HCT116 (cell line): Measurements from ENCODE around the gene GMDS. TPM values are rescaled to one million over a fixed set of nuclear protein-coding genes. Genes with fewer than 3 reads are reported as not detected.

Experiments
- ATAC-seq: fragments of 200-7000 bp; cut with Tn5 transposase; 2 replicates; pipeline ENCODE4 v1.9.1; 2020; ENCODE audit warnings: mild to moderate bottlenecking, moderate library complexity
- BruUV-seq: library from RNA; stranded (reverse); fragments of 400-500 nt; replicated peaks from 2 replicates; lab custom pipeline; 2021; lab: Mats Ljungman, UMichigan
- CTCF ChIA-PET: fragments of 300-600 bp; sonication (Branson Sonifier 250); formaldehyde crosslinking; loops from one replicate; lab custom pipeline; 2021; ENCODE audit warnings: antibody characterized with exemption; lab: Charles Lee
- POLR2A ChIA-PET: fragments of 300-600, 350-600 bp; sonication (Branson Sonifier 250); formaldehyde crosslinking; loops from one replicate; lab custom pipeline; 2021; ENCODE audit warnings: antibody characterized with exemption; lab: Charles Lee
- RAD21 ChIA-PET, 2 experiments: fragments of 300-600 bp; sonication (Branson Sonifier 250); formaldehyde crosslinking; loops; one replicate each; lab custom pipeline; 2023; ENCODE audit warnings: low total read pairs in 2 of 2; ENCODE audit not compliant: uncharacterized antibody in 2 of 2, unreplicated experiment in 2 of 2, low non-redundant PET in 1 of 2; lab: Charles Lee
- DNase-seq: peaks from one replicate; pipeline ENCODE4 v3.0.0-alpha.2; 2010; ENCODE audit warnings: low read depth, low spot score
- H2AFZ ChIP-seq: fragments of 200-600 bp; shearing (Covaris generic), sonication (generic); 2 replicates; pipeline ENCODE4 v1.6.1; 2017; ENCODE audit warnings: low read depth, mixed run types, mixed read lengths, antibody characterized with exemption, low read length; ENCODE audit not compliant: poor library complexity, severe bottlenecking
- H3K27ac ChIP-seq: 2 replicates; pipeline ENCODE4 v1.5.1; 2012; ENCODE audit warnings: low read depth, low read length
- H3K27me3 ChIP-seq: fragments of 200-600 bp; sonication (generic); 2 replicates; pipeline ENCODE4 v1.6.1; 2016; ENCODE audit warnings: mixed run types, low read length, mixed read lengths; ENCODE audit not compliant: insufficient read depth
- H3K36me3 ChIP-seq, 2 experiments: fragments of 200-500 bp in 1 of 2; fragments of 200-600 bp in 1 of 2; sonication (Bioruptor generic) in 1 of 2; sonication (generic) in 1 of 2; 2 replicates each; pipeline versions ENCODE4 v1.5.1 to v1.6.1; 2014 to 2016; ENCODE audit warnings: low read length in 2 of 2, inconsistent platforms in 1 of 2, mixed read lengths in 1 of 2, mixed run types in 1 of 2; ENCODE audit not compliant: insufficient read depth in 2 of 2, control insufficient read depth in 1 of 2
- H3K4me1 ChIP-seq, 2 experiments: fragments of 200-600 bp in 1 of 2; sonication (generic) in 1 of 2; 2 replicates each; pipeline versions ENCODE4 v1.5.1 to v1.6.1; 2012 to 2017; ENCODE audit warnings: low read length in 2 of 2, inconsistent platforms in 1 of 2, mild to moderate bottlenecking in 1 of 2, mixed read lengths in 1 of 2, mixed run types in 1 of 2, moderate library complexity in 1 of 2; ENCODE audit not compliant: insufficient read depth in 2 of 2, control insufficient read depth in 1 of 2
- H3K4me2 ChIP-seq: fragments of 200-600 bp; sonication (generic); 2 replicates; pipeline ENCODE4 v1.6.1; 2017; ENCODE audit warnings: mixed run types, low read length, mixed read lengths
- H3K4me3 ChIP-seq, 2 experiments: fragments of 200-600 bp in 1 of 2; sonication (generic) in 1 of 2; replicated peaks in 1 of 2; 2 replicates each; pipeline ENCODE4 v1.5.1; 2011 to 2016; ENCODE audit warnings: low read length in 2 of 2, control low read depth in 1 of 2, low read depth in 1 of 2, mild to moderate bottlenecking in 1 of 2, mixed read lengths in 1 of 2, mixed run types in 1 of 2
- H3K79me2 ChIP-seq: fragments of 200-600 bp; sonication (generic); 2 replicates; pipeline ENCODE4 v1.6.1; 2017; ENCODE audit warnings: mild to moderate bottlenecking, mixed run types, low read length, moderate library complexity, mixed read lengths; ENCODE audit not compliant: insufficient read depth
- H3K9ac ChIP-seq: fragments of 200-600 bp; sonication (generic); 2 replicates; pipeline ENCODE4 v1.6.1; 2016; ENCODE audit warnings: low read length, mixed read lengths
- H3K9me2 ChIP-seq: fragments of 200-600 bp; sonication (generic), shearing (Covaris generic); 2 replicates; pipeline ENCODE4 v1.6.1; 2017; ENCODE audit warnings: mixed run types, mild to moderate bottlenecking, moderate library complexity; ENCODE audit not compliant: insufficient read depth
- H3K9me3 ChIP-seq, 2 experiments: fragments of 200-500 bp in 1 of 2; fragments of 200-600 bp in 1 of 2; sonication (Bioruptor generic) in 1 of 2; sonication (generic) in 1 of 2; 2 replicates each; pipeline ENCODE4 v1.6.1; 2014 to 2017; ENCODE audit warnings: low read length in 2 of 2, mixed read lengths in 2 of 2, inconsistent platforms in 1 of 2, low read depth in 1 of 2, mild to moderate bottlenecking in 1 of 2, mixed run types in 1 of 2, moderate library complexity in 1 of 2; ENCODE audit not compliant: control insufficient read depth in 1 of 2, insufficient read depth in 1 of 2
- H4K20me1 ChIP-seq: fragments of 200-600 bp; sonication (generic), shearing (Covaris generic); 2 replicates; pipeline ENCODE4 v1.6.1; 2017; ENCODE audit warnings: mixed run types, mild to moderate bottlenecking, moderate library complexity; ENCODE audit not compliant: insufficient read depth
- ATF3 ChIP-seq: IDR thresholded peaks from 2 replicates; pipeline ENCODE4 v1.6.1; 2012
- CEBPB ChIP-seq: IDR thresholded peaks from 2 replicates; pipeline ENCODE4 v1.6.1; 2012; ENCODE audit warnings: low read depth
- EGR1 ChIP-seq: IDR thresholded peaks from 2 replicates; pipeline ENCODE4 v1.6.1; 2012; ENCODE audit warnings: low read depth
- ELF1 ChIP-seq: IDR thresholded peaks from 2 replicates; pipeline ENCODE4 v1.6.1; 2012; ENCODE audit warnings: low read depth, borderline replicate concordance
- EZH2 ChIP-seq: fragments of 200-600 bp; sonication (generic); IDR thresholded peaks from 2 replicates; pipeline ENCODE4 v1.6.1; 2017; ENCODE audit warnings: antibody characterized with exemption, mixed run types
- EZH2phosphoT487 ChIP-seq: fragments of 200-600 bp; IDR thresholded peaks from 2 replicates; pipeline ENCODE4 v1.6.1; 2018; ENCODE audit warnings: antibody characterized with exemption, borderline replicate concordance
- FOSL1 ChIP-seq: IDR thresholded peaks from 2 replicates; pipeline ENCODE4 v1.6.1; 2012; ENCODE audit warnings: low read depth
- JUND ChIP-seq: IDR thresholded peaks from 2 replicates; pipeline ENCODE4 v1.6.1; 2012
- MAX ChIP-seq: IDR thresholded peaks from 2 replicates; pipeline ENCODE4 v1.6.1; 2012
- POLR2A ChIP-seq: IDR thresholded peaks from 2 replicates; pipeline ENCODE4 v1.7.0; 2011; ENCODE audit warnings: borderline replicate concordance; ENCODE audit not compliant: insufficient read depth, insufficient read length; ENCODE audit errors: extremely low read depth
- POLR2AphosphoS5 ChIP-seq: IDR thresholded peaks from 2 replicates; pipeline ENCODE4 v1.6.1; 2011; ENCODE audit warnings: mild to moderate bottlenecking, low read depth, low read length, moderate library complexity
- RAD21 ChIP-seq: IDR thresholded peaks from 2 replicates; pipeline ENCODE4 v1.6.1; 2012; ENCODE audit warnings: low read depth, mild to moderate bottlenecking
- SRF ChIP-seq: IDR thresholded peaks from 2 replicates; pipeline ENCODE4 v1.6.1; 2012; ENCODE audit warnings: low read depth
- TCF7L2 ChIP-seq: IDR thresholded peaks from 2 replicates; pipeline ENCODE4 v1.7.0; 2011; ENCODE audit warnings: borderline replicate concordance, inconsistent platforms; ENCODE audit not compliant: insufficient read depth, insufficient read length; ENCODE audit errors: extremely low read depth
- YY1 ChIP-seq: IDR thresholded peaks from 2 replicates; pipeline ENCODE4 v1.6.1; 2011; ENCODE audit warnings: low read length, low read depth, moderate library complexity, mild to moderate bottlenecking; ENCODE audit not compliant: insufficient replicate concordance; ENCODE audit errors: extremely low read depth
- ZFX ChIP-seq: fragments of 450-650 bp; IDR thresholded peaks from 2 replicates; pipeline ENCODE4 v1.6.1; 2017
- ZNF274 ChIP-seq: fragments of 200-500 bp; sonication (Bioruptor generic); IDR thresholded peaks from 2 replicates; pipeline ENCODE4 v1.6.1; 2014; ENCODE audit warnings: mild to moderate bottlenecking, low read depth, low read length, inconsistent platforms
- intact Hi-C: fragments of 100-400 bp; cut with micrococcal nuclease; formaldehyde crosslinking; loops from 2 replicates; pipeline ENCODE4 v1.10.0; 2022
- total RNA-seq: library from RNA; stranded (reverse); gene quantifications from one replicate; pipeline ENCODE4 v1.2.1, GENCODE V29; 2021; ENCODE audit not compliant: unreplicated experiment
- TF ChIP-seq, protein P1 (sequence below): IDR thresholded peaks from 2 replicates; pipeline ENCODE4 v1.6.1; 2011; ENCODE audit warnings: mild to moderate bottlenecking, low read length, moderate library complexity; ENCODE audit not compliant: insufficient replicate concordance; ENCODE audit errors: extremely low read depth

The GMDS gene
- total RNA-seq, 1 experiment from 2014 or later, result 34.4 TPM

GRCh38 chr6:1739680-1740079 is 505.7 kb downstream of the GMDS start:
- ChIA-PET RAD21 (no interaction called here), CTCF (no interaction called here), POLR2A (no interaction called here)
- Histone ChIP-seq H3K27ac (no peak overlapping the region), H3K9me2 (no peaks in the 10 kb centered on the region), H4K20me1 (no peaks in the 10 kb centered on the region), H3K36me3 (no peaks in the 10 kb centered on the region), H3K4me2 (no peak overlapping the region), H3K27me3 (no peaks in the 10 kb centered on the region), H3K4me3 (no peak overlapping the region), H3K4me1 (no peaks in the 10 kb centered on the region), H3K79me2 (no peaks in the 10 kb centered on the region), H3K9me3 (no peaks in the 10 kb centered on the region), H2AFZ (no peak overlapping the region), H3K9ac (no peak overlapping the region)
- BruUV-seq, result no TSS peak
- intact Hi-C loops, result no loop called here
- DNase-seq (no peak), ATAC-seq (no peak)
- TF ChIP-seq TCF7L2, result no peak
- no peak for TF ChIP-seq ATF3
- no peak for TF ChIP-seq POLR2A
- no peak for TF ChIP-seq YY1
- no peak for TF ChIP-seq ZNF274
- no peak for TF ChIP-seq JUND
- TF ChIP-seq EGR1, result no peak
- TF ChIP-seq ELF1, result no peak

GRCh38 chr6:1739220-1739619 is 506.2 kb downstream of the GMDS start:
- no peaks in the 10 kb centered on the region for H3K4me1 ChIP-seq
- DNase-seq, result no peak
- no TSS peak for BruUV-seq
- H3K4me3 ChIP-seq, result no peak overlapping the region
- ChIA-PET POLR2A (no interaction called here), CTCF (no interaction called here), RAD21 (no interaction called here)
- H3K79me2 ChIP-seq, result no peaks in the 10 kb centered on the region
- H2AFZ ChIP-seq, result no peak overlapping the region
- H3K9ac ChIP-seq, result no peak overlapping the region
- no peaks in the 10 kb centered on the region for H3K9me2 ChIP-seq
- H3K4me2 ChIP-seq, result no peak overlapping the region
- no peaks in the 10 kb centered on the region for H3K9me3 ChIP-seq
- no peaks in the 10 kb centered on the region for H3K27me3 ChIP-seq
- H3K36me3 ChIP-seq, result no peaks in the 10 kb centered on the region
- no peak overlapping the region for H3K27ac ChIP-seq
- intact Hi-C loops, result no loop called here
- H4K20me1 ChIP-seq, result no peaks in the 10 kb centered on the region
- ATAC-seq, result no peak
- TF ChIP-seq MAX, result no peak
- TF ChIP-seq EGR1, result no peak
- no peak for TF ChIP-seq SRF
- no peak for TF ChIP-seq FOSL1
- TF ChIP-seq ATF3, result no peak
- TF ChIP-seq, protein P1, sequence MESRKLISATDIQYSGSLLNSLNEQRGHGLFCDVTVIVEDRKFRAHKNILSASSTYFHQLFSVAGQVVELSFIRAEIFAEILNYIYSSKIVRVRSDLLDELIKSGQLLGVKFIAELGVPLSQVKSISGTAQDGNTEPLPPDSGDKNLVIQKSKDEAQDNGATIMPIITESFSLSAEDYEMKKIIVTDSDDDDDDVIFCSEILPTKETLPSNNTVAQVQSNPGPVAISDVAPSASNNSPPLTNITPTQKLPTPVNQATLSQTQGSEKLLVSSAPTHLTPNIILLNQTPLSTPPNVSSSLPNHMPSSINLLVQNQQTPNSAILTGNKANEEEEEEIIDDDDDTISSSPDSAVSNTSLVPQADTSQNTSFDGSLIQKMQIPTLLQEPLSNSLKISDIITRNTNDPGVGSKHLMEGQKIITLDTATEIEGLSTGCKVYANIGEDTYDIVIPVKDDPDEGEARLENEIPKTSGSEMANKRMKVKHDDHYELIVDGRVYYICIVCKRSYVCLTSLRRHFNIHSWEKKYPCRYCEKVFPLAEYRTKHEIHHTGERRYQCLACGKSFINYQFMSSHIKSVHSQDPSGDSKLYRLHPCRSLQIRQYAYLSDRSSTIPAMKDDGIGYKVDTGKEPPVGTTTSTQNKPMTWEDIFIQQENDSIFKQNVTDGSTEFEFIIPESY, result no peak
- TF ChIP-seq JUND, result no peak
- TF ChIP-seq ZNF274, result no peak
- no peak for TF ChIP-seq YY1
- TF ChIP-seq TCF7L2, result no peak
- TF ChIP-seq ZFX, result no peak
- TF ChIP-seq EZH2, result no peak
- TF ChIP-seq RAD21, result no peak
- no peak for TF ChIP-seq CEBPB
- no peak for TF ChIP-seq POLR2AphosphoS5
- TF ChIP-seq EZH2phosphoT487, result no peak
- no peak for TF ChIP-seq POLR2A
